DOHH2 (cell line): ENCODE measurements around the gene MOGAT1.

Source experiments
- EZH2phosphoT487 ChIP-seq: fragments of 200-600 bp; sonication (generic); IDR thresholded peaks from 2 replicates; pipeline ENCODE4 v1.6.1; 2017; ENCODE audit warnings: borderline replicate concordance, mild to moderate bottlenecking, antibody characterized with exemption, low read length, moderate library complexity, mixed read lengths
- TF ChIP-seq, protein P1 (sequence below): fragments of 200-600 bp; sonication (generic); IDR thresholded peaks from one replicate; pipeline ENCODE4 v1.5.1; 2014; ENCODE audit warnings: antibody characterized with exemption, mild to moderate bottlenecking, low read depth, low read length; ENCODE audit not compliant: poor library complexity, severe bottlenecking

- TF ChIP-seq, protein P1, sequence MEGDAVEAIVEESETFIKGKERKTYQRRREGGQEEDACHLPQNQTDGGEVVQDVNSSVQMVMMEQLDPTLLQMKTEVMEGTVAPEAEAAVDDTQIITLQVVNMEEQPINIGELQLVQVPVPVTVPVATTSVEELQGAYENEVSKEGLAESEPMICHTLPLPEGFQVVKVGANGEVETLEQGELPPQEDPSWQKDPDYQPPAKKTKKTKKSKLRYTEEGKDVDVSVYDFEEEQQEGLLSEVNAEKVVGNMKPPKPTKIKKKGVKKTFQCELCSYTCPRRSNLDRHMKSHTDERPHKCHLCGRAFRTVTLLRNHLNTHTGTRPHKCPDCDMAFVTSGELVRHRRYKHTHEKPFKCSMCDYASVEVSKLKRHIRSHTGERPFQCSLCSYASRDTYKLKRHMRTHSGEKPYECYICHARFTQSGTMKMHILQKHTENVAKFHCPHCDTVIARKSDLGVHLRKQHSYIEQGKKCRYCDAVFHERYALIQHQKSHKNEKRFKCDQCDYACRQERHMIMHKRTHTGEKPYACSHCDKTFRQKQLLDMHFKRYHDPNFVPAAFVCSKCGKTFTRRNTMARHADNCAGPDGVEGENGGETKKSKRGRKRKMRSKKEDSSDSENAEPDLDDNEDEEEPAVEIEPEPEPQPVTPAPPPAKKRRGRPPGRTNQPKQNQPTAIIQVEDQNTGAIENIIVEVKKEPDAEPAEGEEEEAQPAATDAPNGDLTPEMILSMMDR: no peak
- no peak for TF ChIP-seq EZH2phosphoT487
These were observed 74.5 kb downstream of the MOGAT1 start for GRCh38 chr2:222745836-222746559.
